GM21526 (cell line): ENCODE measurements around the gene ZBTB16.

Experiments used
- ATAC-seq: cut with Tn5 transposase; IDR thresholded peaks from one replicate; pipeline ENCODE4 v1.9.1; 2021; ENCODE audit warnings: moderate library complexity; ENCODE audit not compliant: unreplicated experiment, low FRiP score

Gene ZBTB16

DNA sequence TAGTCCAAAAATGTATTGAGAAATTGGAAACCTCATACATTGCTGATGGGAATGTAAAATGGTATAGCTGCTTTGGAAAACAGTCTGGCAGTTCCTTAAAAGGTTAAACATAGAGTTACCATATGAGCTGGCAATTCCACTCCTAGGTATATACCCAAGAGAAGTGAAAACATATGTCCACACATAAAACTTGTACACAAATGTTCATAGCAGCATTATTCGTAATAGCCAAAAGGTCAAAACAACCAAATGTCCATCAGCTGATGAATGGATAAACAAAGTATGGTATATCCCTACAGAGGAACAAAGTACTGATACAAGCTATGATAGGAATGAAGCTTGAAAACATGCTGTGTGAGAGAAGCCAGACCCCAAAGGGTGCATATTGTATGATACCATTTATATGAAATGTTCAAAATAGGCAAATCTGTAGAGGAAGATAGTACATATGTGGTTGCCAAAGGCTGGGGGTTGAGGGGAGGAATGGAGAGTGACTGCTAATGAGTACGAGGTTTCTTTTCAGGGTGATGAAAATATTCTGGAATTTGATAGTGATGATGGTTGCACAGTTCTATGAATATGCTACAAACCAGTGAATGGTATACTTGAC, 85.8 kb downstream of the ZBTB16 start:
- no peak for ATAC-seq

DNA sequence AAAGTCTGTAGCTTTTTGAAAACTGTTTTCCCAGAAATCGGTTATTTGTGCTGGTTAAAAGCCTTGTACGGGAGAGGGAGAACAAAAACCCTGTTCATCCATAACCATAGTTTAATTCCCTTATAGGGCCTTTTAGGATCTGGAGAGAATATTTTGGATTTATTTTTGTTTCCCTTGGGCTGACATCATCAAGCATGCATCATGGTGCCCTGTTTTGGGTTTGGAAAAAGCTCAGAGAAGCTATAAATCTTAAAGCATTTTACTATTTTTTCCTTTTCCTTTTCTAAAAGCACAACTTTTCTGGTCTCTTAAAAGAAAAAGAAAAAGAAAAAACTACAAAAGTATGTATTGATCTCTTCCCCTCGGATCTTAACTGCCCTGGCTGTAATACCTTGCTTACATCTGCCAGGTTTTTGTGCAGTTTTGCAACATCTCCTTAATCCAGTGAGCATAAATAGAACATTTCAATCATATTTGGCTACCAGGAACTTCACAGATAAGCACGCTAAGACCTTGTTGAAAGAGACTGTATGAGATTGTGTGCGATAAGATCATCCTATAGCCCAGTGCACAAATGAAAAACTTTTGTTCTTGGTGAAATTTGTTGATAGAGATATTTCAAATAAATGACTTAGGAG, 88.0 kb downstream of the ZBTB16 start:
- ATAC-seq = no peak

DNA sequence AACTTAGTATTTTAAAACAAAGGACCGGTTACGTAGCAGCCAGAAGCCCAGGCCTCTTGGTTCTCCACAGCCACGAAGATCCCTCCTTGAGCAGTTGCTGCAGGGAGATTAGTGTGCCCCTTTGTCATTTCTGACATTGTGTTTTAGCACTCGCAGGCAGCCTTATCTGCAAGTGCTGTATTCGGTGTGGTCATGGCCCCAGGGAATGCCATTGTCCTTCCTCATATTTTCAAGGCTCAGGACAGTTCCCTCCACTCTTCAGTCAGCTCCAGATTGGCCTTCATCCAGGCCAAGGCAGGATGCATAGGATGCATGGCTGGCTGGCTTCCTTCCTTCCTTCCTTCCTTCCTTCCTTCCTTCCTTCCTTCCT, 88.5 kb downstream of the ZBTB16 start:
- no peak for ATAC-seq

DNA sequence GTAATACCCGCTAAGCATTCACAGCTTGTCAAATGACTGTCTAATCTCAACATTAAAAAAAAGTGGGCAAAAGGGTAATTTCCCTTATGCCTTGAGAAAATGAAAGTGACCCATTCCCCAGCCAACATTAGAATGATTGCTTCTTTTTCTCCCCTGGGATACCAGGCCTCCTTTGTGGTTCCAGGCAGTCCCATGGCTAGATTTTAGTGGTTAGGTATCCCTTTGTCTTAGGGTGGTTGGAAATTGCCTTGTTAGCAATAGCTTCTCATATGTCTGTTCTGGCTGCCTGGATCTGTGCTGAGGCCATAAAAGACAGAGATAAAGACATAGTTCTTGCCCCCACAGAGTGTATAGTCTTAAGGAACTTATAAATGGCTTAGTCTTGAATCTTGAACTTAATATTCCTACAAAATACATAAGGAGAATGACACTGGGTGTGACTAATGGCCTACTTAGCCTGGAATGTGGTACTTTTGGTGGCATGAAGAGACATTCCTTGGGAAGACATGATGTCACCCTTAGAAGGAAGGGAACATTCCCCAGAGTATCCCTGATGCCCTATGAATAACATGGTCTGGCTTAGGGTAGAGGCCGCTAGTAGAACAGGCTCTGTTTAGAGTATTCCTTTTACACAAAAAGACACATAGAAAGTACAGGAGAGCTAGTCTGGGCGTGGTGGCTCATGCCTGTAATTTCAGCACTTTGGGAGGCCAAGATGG, 90.3 kb downstream of the ZBTB16 start:
- no peak for ATAC-seq

DNA sequence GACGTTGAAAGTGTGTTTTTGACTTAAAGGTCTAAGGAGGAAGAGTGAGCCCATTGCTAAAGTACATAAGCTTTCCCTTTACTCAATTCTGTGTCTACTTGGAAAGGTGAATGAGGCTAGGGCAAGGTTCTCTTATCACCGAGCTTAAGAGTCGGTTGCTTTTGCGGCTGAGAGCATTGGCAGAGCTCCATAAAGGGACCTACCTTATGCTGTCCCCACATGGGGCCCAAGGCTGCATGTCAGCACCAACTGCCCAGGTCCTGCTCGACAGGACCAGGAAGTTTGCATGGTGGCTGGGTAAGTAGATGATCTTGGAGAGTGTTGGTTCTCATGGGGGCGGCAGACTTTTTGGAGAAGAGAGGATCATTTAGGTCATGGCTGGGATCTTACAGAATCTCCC, 91.2 kb downstream of the ZBTB16 start:
- no peak for ATAC-seq

DNA sequence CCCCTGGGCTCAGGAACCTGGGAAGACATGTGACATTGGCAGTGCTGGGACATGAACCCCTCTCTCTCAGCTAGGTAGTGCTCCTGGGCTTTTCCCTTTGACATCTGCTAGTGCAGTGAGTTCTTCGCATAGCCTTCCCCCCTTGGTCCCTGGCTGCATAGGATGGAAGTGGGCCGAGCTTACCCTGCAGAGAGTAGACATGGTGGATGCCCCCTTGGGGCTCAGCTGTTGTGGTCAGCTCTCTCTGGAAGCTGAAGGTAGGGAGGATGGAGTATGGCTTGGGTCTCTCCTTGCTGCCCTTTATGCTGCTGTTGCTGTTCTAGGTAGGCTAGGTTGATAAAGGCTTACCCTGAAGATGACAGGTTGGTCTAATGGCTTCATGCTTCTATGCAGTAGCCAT, 92.1 kb downstream of the ZBTB16 start:
- no peak for ATAC-seq

DNA sequence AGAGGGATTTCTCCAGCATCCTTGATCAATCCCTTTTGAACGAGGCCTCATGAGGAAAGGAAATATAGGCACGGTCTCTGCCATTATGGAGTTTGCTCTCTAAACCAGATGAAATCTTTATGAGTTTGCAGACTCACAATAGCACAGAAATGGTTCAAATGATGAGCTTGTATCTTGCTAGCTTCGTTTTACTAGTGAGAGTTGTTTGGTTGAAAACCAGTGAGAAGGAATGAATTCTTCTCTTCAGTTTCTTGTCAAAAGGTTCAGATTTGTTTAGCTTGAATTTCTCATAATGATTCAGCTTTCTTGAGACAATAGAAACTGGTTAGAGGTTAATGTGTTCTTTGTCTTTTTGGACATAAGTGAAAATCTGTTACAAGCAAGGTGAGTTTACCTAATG, 92.7 kb downstream of the ZBTB16 start:
- no peak for ATAC-seq

- no peak for ATAC-seq
These were observed 93.3 kb downstream of the ZBTB16 start for GRCh38 chr11:114152785-114153184.

DNA sequence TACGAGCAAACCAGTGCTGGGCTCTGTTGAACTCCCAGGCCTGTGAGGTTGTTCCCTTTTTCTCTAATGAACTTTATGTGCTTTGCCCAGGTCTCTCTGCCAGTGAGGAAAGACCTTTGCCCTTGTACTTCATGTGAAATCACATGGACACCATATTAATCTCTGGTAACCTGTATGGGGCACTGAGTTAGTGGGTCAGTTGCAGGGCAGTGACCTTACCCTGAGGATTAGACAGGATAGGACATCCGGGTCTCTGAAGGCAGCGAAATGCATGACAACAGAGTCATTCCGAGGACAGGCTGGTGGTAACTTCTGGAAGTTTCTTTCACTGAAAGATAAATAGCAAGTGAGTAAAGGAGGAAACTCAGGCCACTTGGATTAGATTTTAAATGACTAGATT, 93.7 kb downstream of the ZBTB16 start:
- ATAC-seq = no peak

DNA sequence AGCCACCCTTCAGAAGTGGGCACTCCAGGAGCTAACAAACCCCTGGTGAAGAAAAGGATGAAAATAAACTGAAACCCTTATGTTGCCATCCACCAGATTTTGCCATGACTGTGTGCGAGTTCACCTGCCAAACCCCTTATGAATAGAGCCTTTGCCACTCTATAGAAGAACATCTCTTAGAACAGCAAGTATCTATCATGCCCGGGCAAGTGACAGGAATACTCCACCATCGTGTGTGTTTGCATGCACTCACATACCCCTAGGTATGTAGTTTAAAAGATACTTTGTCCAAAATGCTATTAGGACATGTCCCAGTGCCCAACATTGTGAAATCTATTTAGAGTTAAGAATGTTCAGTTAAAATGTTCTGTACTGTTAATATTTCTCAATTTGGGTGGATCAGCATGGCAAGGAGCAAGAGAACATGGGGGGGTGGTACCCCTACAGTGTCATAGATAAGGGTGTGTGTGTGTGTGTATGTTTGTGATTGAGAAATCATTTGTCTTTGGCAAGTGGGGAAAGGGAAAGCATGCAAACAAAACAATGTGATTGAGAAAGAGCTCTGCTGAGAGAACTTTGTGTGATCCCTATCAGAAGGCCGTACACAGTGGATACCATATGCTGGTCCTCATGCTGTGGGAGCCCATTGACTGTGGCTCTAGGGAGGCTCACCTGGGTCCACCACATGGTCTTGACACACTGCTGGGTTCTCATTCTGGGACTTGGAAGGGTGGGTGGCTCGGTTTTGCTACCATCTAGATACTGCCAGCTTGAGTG, 94.9 kb downstream of the ZBTB16 start:
- no peak for ATAC-seq

GRCh38 chr11:114155116-114155515, 95.6 kb downstream of the ZBTB16 start:
- no peak for ATAC-seq

GRCh38 chr11:114156131-114156581, 96.6 kb downstream of the ZBTB16 start:
- no peak for ATAC-seq

GRCh38 chr11:114156782-114157181, 97.3 kb downstream of the ZBTB16 start:
- ATAC-seq = no peak

GRCh38 chr11:114157476-114158050, 98.1 kb downstream of the ZBTB16 start:
- no peak for ATAC-seq

GRCh38 chr11:114158421-114158820, 98.9 kb downstream of the ZBTB16 start:
- ATAC-seq = no peak

- no peak for ATAC-seq
These were observed 99.4 kb downstream of the ZBTB16 start for GRCh38 chr11:114158886-114159285.

GRCh38 chr11:114159320-114159719, 99.8 kb downstream of the ZBTB16 start:
- ATAC-seq = no peak

DNA sequence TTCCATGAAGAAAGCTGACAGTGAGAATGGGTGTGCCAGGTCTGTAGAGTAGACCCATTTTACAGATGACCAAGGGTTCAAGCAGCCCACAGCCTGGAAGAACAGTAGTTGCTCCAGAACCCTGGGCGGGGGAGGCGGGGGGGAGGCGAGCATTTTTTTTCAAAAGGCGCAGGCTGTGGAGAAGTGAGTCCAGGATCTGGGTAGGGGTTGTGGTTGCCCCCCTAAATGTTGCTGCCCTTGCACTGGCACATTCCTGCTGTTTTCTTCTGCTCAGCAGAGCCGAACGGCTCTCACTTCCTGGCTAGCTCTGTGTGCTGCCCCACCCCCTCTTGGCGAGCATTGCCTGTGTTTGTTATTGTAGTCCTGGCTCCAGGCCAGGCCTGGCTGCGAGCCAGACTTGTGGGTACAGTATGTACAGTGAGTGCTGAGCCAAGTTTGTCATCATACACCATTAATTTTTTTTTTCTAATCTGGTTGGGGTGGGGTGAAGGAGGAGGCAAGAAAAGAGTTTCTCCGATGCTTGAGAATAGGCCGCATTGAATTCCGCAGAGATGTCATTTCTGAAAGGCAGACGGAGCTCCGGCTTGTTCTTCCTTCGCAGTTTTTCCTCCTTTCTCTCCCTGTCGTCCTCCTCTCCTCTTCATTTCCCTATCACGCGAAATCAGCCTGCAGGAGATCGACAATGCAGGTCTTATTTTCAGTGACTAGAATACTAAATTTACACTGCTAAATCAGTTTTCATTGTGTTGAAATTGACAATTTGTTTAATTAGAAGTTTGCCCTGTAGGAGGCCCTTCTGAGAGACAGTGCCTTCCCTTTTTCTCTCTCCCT, 100.5 kb downstream of the ZBTB16 start:
- no peak for ATAC-seq

GRCh38 chr11:114160894-114161293, 101.4 kb downstream of the ZBTB16 start:
- ATAC-seq = no peak
